Purkinje cell (primary cell): Measurements from ENCODE around the gene DNMT3B. TPM values are rescaled to one million over a fixed set of nuclear protein-coding genes. Genes with fewer than 3 reads are reported as not detected.

ENCODE experiments used
- polyA plus RNA-seq: library from polyadenylated mRNA; unstranded; fragments of >200 nt; fragmentation: Nextera tagmentation; gene quantifications from 2 replicates; pipeline ENCODE4 v1.2.1, GENCODE V29; 2014

The DNMT3B gene
- not detected in 2 replicates for polyA plus RNA-seq

DNA sequence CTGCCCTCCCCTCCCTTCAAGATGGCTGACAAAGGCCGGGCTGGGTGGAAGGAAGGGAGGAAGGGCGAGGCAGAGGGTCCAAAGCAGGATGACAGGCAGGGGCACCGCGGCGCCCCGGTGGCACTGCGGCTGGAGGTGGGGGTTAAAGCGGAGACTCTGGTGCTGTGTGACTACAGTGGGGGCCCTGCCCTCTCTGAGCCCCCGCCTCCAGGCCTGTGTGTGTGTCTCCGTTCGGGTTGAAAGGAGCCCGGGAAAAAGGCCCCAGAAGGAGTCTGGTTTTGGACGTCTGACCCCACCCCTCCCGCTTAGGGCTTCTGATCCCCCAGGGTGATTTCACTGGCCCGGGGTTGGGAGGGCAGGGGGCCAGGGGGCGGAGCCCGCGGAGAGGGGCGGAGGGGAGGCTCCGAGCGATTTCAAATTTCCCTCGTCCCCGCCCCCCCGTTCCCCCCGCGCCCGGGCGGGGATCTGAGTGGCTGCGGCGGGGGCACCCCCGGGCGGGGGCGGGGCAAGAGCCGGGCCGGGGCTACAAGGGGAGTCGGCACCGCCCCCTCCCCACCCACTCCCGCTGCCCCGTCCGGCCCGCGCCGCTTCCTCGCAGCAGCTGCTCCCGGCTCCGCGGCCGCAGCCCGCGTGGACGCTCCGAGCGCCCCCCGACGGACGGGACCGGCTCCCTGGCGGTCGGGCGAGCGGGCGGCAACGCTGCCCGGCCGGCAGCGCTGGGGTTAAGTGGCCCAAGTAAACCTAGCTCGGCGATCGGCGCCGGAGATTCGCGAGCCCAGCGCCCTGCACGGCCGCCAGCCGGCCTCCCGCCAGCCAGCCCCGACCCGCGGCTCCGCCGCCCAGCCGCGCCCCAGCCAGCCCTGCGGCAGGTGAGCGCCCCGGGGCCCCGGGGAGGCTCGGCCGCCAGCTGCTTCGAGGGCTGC, at the start of gene DNMT3B:
DNMT3B (plus strand) TSS at position 555 of the 923 bp plus-strand sequence. CDS start 17,939 bp downstream, outside the sequence.

DNA sequence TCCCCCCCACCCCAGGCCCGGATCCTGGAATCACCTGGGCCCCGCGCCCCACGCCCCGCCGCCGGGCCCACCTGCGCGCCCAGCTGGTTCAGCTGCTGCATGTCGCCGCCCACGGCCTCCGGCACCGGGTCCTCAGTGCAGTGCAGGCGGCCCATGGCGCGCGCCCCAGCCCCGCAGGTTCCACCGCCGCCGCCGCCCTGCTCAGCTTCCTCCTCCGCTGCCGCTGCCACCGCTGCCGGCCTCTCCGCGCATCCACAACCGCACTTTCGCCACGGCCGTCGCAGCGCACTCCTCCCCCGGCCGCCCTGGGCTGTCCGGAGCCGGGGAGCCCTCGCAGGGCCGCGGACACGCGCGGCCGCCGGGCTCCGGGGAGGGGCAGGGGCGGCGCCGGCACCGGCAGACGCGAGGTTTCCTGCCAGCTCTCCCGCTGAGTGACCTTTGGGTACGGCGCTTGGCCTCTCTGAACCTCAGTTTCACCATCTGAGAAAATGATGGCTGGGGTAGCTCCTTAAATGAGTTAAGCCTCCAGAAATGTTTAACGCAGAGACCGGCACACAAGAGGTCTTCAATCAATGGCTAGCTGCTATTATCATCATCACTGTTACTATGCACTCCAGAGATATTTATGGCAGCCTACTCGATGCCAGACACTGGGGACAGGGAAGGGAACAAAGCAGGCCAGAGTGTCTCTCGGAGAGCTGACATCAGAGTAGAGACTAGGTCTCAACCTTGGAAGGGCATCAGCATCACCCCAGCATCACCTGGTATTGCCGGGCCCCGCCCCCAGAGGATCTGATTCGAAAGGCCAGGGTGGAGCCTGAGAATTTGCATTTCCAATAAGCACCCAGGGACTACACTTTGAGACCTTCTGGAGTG, 18.7 kb upstream of the DNMT3B start, which contains the start of gene COMMD7:
COMMD7 (minus strand) TSS at position 231 of the 876 bp plus-strand sequence; CDS start at position 155, 76 bp downstream.

Other genes with a start within 250 kb of the DNMT3B start
- gene NOL4L, start 177.1 kb upstream of the DNMT3B start, polyA plus RNA-seq: 7.9 and 14.0 TPM in 2 replicates
- not detected in 2 replicates for gene C20orf203, start 88.4 kb upstream of the DNMT3B start, polyA plus RNA-seq
- 31.0 and 32.3 TPM in 2 replicates for gene COMMD7, start 18.9 kb upstream of the DNMT3B start, polyA plus RNA-seq
- gene MAPRE1, start 57.6 kb downstream of the DNMT3B start, polyA plus RNA-seq: 18.1 and 24.0 TPM in 2 replicates
- not detected in 2 replicates for gene EFCAB8, start 96.5 kb downstream of the DNMT3B start, polyA plus RNA-seq
- not detected in 2 replicates for gene SUN5, start 242.0 kb downstream of the DNMT3B start, polyA plus RNA-seq
- gene BPIFB2, start 245.3 kb downstream of the DNMT3B start, polyA plus RNA-seq: not detected in 2 replicates